Endothelial cell of umbilical vein (primary cell): ENCODE results near the gene TNFAIP8.

Experiments used
- CTCF ChIP-seq, 2 donors: IDR thresholded peaks; 1 replicate in 1 of 2; 2 replicates in 1 of 2; pipeline ENCODE4 v1.5.1; 2011; ENCODE audit warnings: low read length in 2 of 2, mild to moderate bottlenecking in 2 of 2, moderate library complexity in 2 of 2, control low read depth in 1 of 2, inconsistent platforms in 1 of 2, low read depth in 1 of 2; ENCODE audit not compliant: insufficient read depth in 1 of 2; ENCODE audit errors: extremely low read depth in 1 of 2
- EZH2 ChIP-seq: IDR thresholded peaks from 2 replicates; pipeline ENCODE4 v1.6.1; 2012; ENCODE audit warnings: borderline replicate concordance, low read depth, mild to moderate bottlenecking, moderate library complexity, low read length, inconsistent platforms; ENCODE audit not compliant: severe bottlenecking
- FOS ChIP-seq: IDR thresholded peaks from 2 replicates; pipeline ENCODE4 v1.6.1; 2011; ENCODE audit warnings: mild to moderate bottlenecking, low read length, moderate library complexity, borderline replicate concordance; ENCODE audit not compliant: insufficient read depth
- GATA2 ChIP-seq: IDR thresholded peaks from 2 replicates; pipeline ENCODE4 v1.7.0; 2011; ENCODE audit warnings: low read depth, mild to moderate bottlenecking, moderate library complexity, mixed read lengths, low read length; ENCODE audit not compliant: insufficient read length, insufficient read depth
- JUN ChIP-seq: IDR thresholded peaks from 2 replicates; pipeline ENCODE4 v1.6.1; 2011; ENCODE audit warnings: borderline replicate concordance, low read depth; ENCODE audit not compliant: insufficient read length, insufficient read depth
- MAX ChIP-seq: IDR thresholded peaks from 2 replicates; pipeline ENCODE4 v1.6.1; 2011; ENCODE audit not compliant: insufficient read depth, insufficient read length
- MYC ChIP-seq: IDR thresholded peaks from one replicate; pipeline ENCODE4 v1.6.1; 2011; ENCODE audit warnings: mild to moderate bottlenecking, low read depth, low read length
- POLR2A ChIP-seq: IDR thresholded peaks from 2 replicates; pipeline ENCODE4 v1.6.1; 2012; ENCODE audit warnings: low read depth, mild to moderate bottlenecking, control low read depth, low read length
- POLR2AphosphoS5 ChIP-seq: IDR thresholded peaks from 2 replicates; pipeline ENCODE4 v1.6.1; 2012; ENCODE audit warnings: low read depth, mild to moderate bottlenecking, control low read depth, low read length, moderate library complexity; ENCODE audit not compliant: insufficient read depth

GRCh38 chr5:119435436-119436132, 79.8 kb downstream of the TNFAIP8 start:
- TF ChIP-seq CTCF (IDR thresholded peaks at IDR 0.05; ENCODE audit: extremely low read depth in 1 of 2, insufficient read depth in 1 of 2, low read depth in 1 of 2, low read length in 2 of 2) (peak; percentile 59 to 80), POLR2A (no peak), FOS (no peak), MYC (no peak), JUN (no peak), POLR2AphosphoS5 (no peak), EZH2 (no peak), GATA2 (no peak), MAX (no peak)
